GM18505 (cell line): Measurements from ENCODE around the gene IGF2.

Experiments used
- ATAC-seq: cut with Tn5 transposase; IDR thresholded peaks from one replicate; pipeline ENCODE4 v1.9.1; 2021; ENCODE audit not compliant: unreplicated experiment
- POLR2A ChIP-seq: IDR thresholded peaks from 4 replicates; pipeline ENCODE4 v1.6.1; 2011; ENCODE audit warnings: borderline replicate concordance; ENCODE audit not compliant: insufficient read depth, insufficient read length; ENCODE audit errors: extremely low read depth

Gene IGF2

DNA sequence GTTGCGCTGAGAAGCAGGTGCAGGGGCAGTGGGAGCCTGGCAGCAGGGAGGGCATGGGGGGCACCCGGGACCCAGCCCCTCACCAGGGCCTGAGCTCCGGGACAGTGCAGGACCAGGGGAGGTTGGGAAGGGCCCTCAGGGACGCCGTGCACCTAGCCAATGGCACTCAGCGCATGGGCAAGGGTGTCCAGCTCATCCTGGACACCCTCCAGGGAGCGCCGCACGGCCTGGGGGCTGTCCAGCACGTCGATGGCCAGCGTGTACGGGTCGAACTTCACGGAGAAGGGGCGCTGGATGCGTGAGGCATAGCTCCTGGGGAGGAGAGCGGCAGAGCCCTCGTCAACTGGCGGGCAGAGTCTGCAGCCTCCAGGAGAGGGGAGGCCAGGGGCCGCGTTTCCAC is 24.9 kb upstream of the IGF2 start:
- no peak for ATAC-seq
- no peak for TF ChIP-seq POLR2A

DNA sequence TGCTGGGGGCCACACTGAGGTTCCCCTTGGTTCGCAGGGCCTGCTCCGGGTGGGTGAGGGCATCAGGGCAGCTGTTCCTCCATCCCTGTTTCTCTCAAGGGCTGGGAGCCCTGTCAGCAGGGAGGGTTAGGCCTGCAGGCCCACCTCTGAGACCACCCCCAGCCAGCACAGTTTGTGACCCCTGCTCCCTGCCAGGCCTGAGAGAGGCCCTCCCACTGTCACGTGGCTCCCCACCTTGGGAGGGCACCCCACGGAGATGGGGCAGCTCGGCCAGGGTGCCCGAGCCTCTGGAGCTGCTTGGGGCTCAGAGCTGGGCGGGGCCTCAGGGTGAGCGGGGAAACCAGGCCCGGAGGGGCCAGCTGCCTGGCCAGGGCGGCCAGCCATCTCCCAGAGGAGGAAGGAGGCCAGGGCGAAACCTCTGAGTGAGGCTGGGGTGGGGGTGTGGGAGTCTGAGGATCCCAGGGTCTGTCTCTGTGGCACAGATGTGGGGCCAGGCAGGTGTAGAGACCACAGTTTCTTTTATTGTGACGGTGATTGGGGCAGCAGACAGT is 24.3 kb upstream of the IGF2 start:
- TF ChIP-seq POLR2A, result no peak
- no peak for ATAC-seq

DNA sequence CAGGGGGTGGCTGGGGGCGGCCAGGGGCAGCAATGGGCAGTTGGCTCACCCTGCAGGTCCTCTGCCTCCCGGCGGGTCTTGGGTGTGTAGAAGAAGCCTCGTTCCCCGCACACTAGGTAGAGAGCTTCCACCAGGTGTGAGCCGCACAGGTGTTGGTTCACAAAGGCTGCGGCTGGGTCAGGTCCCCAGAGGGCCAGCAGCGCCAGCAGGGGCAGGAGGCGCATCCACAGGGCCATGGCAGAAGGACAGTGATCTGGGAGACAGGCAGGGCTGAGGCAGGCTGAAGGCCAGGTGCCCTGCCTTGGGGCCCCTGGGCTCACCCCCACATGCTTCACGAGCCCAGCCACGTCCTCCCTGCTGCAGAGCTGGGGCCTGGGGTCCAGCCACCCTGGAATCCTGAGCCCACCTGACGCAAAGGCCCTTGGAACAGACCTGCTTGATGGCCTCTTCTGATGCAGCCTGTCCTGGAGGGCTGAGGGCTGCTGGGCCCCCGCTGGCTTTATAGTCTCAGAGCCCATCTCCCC is 21.6 kb upstream of the IGF2 start, which contains the start of gene INS:
Gene INS (minus strand): TSS at position 474 of the 524 bp plus-strand sequence. CDS start 238 bp downstream, at position 236.
- TF ChIP-seq POLR2A, result no peak
- ATAC-seq, result no peak

DNA sequence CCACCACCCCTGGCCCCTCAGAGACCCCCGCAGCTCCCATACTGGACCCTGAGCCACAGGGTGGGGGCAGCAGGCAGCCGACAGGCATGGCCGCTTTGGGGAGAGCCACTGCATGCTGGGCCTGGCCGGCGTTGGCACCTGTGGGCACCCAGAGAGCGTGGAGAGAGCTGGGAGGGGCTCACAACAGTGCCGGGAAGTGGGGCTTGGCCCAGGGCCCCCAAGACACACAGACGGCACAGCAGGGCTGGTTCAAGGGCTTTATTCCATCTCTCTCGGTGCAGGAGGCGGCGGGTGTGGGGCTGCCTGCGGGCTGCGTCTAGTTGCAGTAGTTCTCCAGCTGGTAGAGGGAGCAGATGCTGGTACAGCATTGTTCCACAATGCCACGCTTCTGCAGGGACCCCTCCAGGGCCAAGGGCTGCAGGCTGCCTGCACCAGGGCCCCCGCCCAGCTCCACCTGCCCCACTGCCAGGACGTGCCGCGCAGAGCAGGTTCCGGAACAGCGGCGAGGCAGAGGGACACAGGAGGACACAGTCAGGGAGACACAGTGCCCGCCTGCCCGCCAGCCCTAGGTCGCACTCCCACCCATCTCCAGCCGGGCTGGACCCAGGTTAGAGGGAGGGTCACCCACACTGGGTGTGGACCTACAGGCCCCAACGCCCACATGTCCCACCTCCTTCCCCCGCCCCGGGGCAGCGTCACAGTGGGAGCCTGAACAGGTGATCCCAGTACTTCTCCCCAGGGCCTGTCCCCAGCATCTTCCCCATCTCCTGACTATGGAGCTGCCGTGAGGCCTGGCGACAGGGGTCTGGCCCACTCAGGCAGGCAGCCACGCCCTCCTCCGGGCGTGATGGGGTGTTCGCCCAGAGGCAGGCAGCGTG is 20.6 kb upstream of the IGF2 start:
- no peak for ATAC-seq
- no peak for TF ChIP-seq POLR2A

DNA sequence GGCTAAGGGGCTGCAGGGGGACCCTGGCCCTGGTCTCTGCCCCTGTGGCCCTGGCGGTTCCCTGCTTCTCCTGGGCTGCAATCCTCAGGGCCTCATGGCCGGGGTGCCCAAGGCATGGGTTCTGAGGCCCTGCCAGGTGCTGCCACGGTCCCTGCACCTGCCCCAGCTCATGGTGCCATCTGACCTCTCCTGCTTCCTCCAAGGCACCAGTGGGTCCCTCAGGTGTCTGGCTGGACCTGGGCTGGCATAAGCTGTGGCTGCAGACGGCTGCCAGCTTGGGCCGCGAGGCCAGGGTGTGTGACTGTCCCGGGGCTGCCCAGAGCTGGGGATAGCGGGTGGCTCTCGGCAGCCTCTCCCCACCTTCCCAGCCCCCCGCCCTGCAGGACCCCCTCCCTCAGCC is 19.8 kb upstream of the IGF2 start:
- no peak for TF ChIP-seq POLR2A
- ATAC-seq, result no peak

DNA sequence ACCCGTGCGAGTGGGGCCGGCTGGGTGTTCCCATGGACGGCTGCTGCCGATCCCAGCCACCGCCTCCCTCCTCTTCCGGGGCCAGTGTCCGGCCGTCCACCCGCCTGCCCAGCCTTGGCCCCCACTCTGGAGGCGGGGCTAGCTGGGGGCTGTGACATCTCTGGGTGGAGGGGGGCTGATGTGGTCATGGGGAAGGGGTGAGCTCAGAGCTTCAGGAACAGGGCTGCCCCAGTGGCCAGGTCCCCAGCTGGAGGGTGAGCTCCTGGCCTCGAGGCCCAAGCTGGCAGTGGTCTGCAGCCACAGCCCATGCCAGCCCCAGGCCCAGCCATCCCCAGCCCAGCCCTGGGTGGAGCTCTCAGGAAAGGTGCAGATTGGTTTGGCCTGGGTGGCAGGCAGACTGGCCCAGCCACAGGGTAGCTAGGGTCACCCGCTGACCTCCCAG is 19.1 kb upstream of the IGF2 start:
- no peak for ATAC-seq
- no peak for TF ChIP-seq POLR2A

DNA sequence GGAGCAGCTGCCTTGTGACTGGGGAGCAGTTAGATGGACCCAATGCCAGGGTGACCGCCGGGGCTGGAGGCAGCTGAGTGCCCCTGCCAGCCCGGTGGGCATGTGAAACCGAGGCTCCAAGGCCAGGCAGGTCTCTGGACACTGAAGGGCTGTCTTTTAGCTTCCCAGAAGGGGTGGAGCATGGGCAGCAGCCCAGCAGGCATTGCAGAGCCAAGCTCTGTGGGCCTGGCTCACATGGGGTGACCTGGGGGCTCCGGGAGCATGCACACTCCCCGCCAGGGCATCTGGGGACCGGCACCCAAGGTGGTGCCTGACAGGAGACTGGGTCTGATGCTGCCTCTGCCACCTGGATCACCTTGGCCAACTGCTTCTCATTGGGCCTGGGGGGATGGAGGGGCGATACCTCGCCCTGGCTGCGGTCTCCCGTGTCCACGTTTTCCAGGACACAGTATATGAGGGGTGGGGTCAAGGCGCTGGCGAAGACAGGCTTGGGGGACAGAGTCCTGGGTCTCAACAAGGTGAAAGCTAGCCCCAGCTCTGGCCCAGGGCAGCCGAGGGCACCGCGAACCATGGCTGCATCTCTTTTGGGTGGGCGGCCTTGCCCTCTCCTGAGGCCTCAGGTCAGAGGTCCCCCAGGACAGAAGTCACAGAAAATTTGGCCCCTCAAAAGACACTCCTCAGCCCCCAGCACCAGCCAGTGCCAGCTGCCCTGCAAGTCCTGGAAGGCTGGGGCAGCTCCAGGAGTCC is 18.3 kb upstream of the IGF2 start:
- ATAC-seq, result no peak
- no peak for TF ChIP-seq POLR2A

DNA sequence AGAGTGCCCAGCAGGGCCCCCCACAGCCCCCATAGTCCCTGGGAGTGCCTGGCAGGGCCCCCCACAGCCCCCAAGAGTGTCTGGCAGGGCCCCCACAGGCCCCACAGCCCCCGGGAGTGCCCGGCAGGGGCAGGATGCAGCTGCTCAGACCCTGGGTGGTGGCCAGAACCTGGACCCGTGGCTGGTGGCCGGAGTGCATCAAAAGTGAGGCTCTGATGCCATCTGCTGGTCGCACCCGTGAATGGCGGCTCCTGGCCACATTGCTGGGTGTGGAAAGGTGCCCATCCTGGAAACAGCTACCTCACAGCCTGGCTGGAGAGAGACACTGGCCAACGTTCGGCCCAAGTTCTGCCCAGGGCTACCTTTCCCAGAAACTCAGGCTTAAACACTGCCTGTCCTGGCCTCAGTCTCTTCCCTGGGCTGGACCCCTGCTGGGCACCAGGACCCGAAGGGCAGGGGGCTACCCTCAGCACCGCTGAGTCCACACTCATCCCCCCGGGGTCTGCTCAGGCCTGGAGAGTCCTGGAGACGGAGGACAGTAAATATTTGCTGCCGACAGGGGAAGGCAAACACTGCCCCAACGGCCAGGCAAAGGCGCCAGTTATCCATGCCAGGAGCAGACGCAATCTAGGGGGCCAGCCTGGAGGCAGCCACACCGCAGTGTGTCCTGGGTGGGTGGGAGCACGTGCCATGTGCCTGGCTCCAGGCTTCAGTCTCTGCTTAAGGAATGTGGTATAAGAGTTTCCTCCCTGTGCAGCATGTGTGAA is 17.4 kb upstream of the IGF2 start:
- no peak for TF ChIP-seq POLR2A
- ATAC-seq, result no peak

DNA sequence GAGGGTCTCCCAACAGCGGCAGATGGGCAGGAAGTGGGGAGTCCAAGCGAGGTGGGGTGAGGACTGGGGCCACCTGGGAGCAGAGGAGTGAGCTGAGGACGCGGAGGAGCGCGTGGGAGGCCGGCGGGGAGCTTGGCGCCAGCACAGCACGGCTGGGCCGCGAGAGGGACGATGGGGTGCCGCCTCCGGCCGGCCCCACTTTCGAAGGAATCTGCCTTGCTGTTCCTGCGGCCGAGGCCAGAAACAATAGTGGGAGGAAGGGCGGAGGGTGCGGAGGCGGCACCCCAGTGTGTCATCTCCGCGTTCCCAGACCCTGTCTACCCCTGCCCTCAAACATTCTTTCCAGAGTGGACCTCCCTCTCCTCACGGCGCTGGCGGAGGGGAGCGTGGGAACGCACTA is 16.3 kb upstream of the IGF2 start:
- TF ChIP-seq POLR2A, result no peak
- no peak for ATAC-seq

DNA sequence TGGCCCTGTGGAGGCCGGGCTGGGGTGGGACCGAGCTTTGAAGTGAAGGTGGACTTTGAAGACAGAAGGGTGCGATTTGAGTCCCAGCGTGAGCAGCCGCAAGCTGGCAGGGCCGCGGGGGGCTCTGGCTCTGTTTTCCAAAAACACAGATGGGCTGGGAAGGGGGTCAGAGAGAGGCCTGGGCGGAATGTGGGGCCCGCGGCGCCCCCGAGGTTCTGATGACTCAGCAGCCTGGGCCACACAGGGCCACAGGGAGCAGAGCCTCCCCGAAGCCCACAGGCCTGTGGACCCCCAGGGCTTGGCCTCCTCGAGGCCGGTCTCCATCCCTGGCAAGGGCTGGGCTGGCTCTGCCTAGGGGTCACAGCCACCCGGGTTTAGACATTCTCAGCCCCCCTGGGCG is 15.7 kb upstream of the IGF2 start:
- TF ChIP-seq POLR2A, result no peak
- no peak for ATAC-seq

DNA sequence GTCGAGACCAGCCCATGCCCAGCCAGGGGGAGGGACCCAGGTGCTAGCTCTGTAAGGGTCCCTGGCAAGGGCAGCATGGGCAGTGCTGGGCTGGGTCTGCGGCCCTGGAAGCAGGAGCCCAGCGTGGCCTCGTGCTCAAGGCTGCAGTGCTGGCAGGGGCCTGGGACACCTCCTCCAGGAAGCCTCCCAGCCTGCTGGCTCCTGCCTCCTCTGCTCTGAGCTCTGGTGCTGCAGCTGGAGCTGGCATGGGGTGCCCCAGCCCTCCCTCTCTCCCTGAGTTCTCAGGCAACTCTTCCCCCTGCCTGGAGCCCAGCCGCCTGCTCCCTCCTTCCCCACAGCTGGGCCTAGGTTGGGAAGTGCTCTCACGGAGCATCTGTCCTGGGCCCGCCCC is 15.0 kb upstream of the IGF2 start:
- ATAC-seq, result no peak
- no peak for TF ChIP-seq POLR2A

DNA sequence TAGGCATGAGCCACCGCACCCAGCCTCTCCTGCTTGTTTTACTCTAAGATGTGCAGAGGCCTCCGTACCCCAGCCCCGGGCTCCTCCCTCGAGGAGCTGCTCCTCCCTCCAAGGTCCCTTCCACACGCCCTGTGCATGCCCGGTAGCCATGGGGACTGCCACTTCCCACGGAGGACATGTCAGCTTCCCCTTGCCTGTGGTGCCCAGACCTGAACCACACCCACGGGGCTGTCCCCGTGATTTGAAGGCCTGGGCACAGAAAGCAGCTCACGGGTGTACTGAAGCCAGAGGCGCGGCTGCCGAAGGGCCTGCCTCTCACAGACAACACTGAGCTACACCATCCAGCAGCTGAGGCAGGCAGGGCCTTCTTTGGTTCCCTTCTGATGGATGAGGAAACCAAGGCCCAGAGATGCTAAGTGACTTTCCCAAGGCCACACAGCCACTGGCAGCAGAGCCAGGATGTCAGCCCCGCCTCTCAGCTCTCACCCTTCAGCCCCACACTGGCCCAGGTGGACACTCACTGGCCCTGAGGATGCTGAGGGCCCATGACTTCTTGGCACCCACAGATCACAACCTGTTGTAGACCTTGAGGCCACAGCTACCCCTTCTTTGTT is 14.5 kb upstream of the IGF2 start:
- no peak for TF ChIP-seq POLR2A
- ATAC-seq, result no peak

DNA sequence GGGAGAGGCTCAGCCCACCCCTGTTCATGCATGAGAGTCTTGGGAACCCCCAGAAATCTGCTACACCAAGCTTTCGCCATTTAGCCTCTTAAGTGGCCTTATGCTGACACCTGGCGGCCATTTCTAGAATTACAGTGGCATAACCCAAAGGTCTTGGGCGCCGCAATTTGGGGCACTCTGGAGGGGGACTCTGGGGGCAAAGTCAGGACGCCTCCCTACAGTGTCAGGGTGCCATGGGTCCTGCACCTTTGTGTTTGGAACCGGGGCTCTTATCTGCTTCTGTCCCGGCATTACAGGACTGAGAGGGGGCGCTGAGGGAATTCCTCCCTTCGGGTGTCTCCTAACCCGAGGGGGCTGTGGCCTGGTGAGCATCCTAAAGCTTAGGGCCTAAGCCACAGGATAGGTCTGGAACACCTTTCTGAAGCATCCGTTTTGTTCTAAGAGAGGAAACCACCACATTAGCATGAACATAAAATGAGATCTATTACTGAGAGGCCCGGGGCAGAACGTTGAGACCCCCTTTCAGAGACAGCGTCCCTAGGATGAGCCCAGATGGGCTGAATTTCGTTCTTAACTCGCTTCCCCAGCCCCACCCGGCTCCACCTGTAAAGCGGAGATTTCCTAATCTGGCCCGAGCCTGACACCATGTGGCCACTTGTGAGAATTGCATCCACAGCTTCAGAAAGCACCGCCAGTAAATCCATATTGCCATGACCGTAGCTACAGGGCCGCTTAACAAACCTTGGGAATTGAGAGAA is 12.5 kb upstream of the IGF2 start:
- ATAC-seq, result no peak
- no peak for TF ChIP-seq POLR2A
